ENCODE measurements around the gene ASB2.

ASB2 gene

GRCh38 chr14:94000267-94000666 lies 23.9 kb upstream of the ASB2 start:
- no peak for DNase-seq (ENCODE audit: low read depth)

GRCh38 chr14:93999573-93999972 lies 23.2 kb upstream of the ASB2 start:
- DNase-seq (ENCODE audit: low read depth), result no peak

- DNase-seq (ENCODE audit: low read depth), result no peak
These were observed 22.6 kb upstream of the ASB2 start for GRCh38 chr14:93998871-93999403.

- DNase-seq (ENCODE audit: low read depth), result no peak
These were observed 21.8 kb upstream of the ASB2 start for GRCh38 chr14:93997916-93998870.

- DNase-seq (ENCODE audit: low read depth), result no peak
These were observed 20.7 kb upstream of the ASB2 start, which contains the start of gene CCDC197 for GRCh38 chr14:93997082-93997481. Gene CCDC197, plus strand, starts transcription at chr14:93997301. Its CDS starts 831 bp downstream, at chr14:93998132.

GRCh38 chr14:93996130-93996695 lies 19.8 kb upstream of the ASB2 start:
- DNase-seq (ENCODE audit: low read depth), result no peak

- peak; percentile 80 for DNase-seq (ENCODE audit: low read depth)
These were observed 18.7 kb upstream of the ASB2 start for GRCh38 chr14:93994919-93995682.

GRCh38 chr14:93993382-93993781 lies 17.0 kb upstream of the ASB2 start:
- no peak for DNase-seq (ENCODE audit: low read depth)

GRCh38 chr14:93991649-93992048 lies 15.3 kb upstream of the ASB2 start:
- DNase-seq (ENCODE audit: low read depth), result no peak

- DNase-seq (ENCODE audit: low read depth), result no peak
These were observed 14.8 kb upstream of the ASB2 start for GRCh38 chr14:93991212-93991611.

GRCh38 chr14:93989939-93990338 lies 13.6 kb upstream of the ASB2 start:
- no peak for DNase-seq (ENCODE audit: low read depth)

- DNase-seq (ENCODE audit: low read depth), result no peak
These were observed 11.6 kb upstream of the ASB2 start for GRCh38 chr14:93987815-93988476.

GRCh38 chr14:93987376-93987775 lies 11.0 kb upstream of the ASB2 start:
- DNase-seq (ENCODE audit: low read depth), result no peak

GRCh38 chr14:93986955-93987354 lies 10.6 kb upstream of the ASB2 start:
- DNase-seq (ENCODE audit: low read depth), result no peak

- peak; percentile 70 for DNase-seq (ENCODE audit: low read depth)
These were observed 8.6 kb upstream of the ASB2 start for GRCh38 chr14:93984987-93985410.

GRCh38 chr14:93984070-93984469 lies 7.7 kb upstream of the ASB2 start:
- DNase-seq (ENCODE audit: low read depth), result peak; percentile 70

- no peak for DNase-seq (ENCODE audit: low read depth)
These were observed 6.0 kb upstream of the ASB2 start for GRCh38 chr14:93982230-93983007.

- DNase-seq (ENCODE audit: low read depth), result no peak
These were observed 5.2 kb upstream of the ASB2 start for GRCh38 chr14:93981316-93982229.

- peak; percentile 67 for DNase-seq (ENCODE audit: low read depth)
These were observed 4.3 kb upstream of the ASB2 start for GRCh38 chr14:93980456-93981201.

Data from stromal cell of bone marrow (primary cell).